GM12878 (cell line): ENCODE measurements around the gene CD276. TPM values are rescaled to one million over a fixed set of nuclear protein-coding genes. Genes with fewer than 3 reads are reported as not detected.

Experiments
- ATAC-seq: fragments of 200-7000 bp; cut with Tn5 transposase; 3 replicates; pipeline ENCODE4 v1.9.1; 2020; ENCODE audit warnings: mild to moderate bottlenecking, moderate library complexity
- BruUV-seq: library from RNA; stranded (reverse); fragments of 400-500 nt; replicated peaks from 2 replicates; lab custom pipeline; 2021; lab: Mats Ljungman, UMichigan
- CTCF ChIA-PET: fragments of 300-600 bp; sonication (Branson Sonifier 250); formaldehyde crosslinking; extraction: SDS; loops from one replicate; lab custom pipeline; 2021; ENCODE audit warnings: inconsistent platforms; lab: Yijun Ruan, JAX
- POLR2A ChIA-PET: fragments of 350-600 bp; formaldehyde crosslinking; extraction: SDS; loops from one replicate; lab custom pipeline; 2021; ENCODE audit warnings: inconsistent platforms; lab: Charles Lee
- RAD21 ChIA-PET: fragments of 300-600 bp; sonication (Branson Sonifier 250); formaldehyde crosslinking; loops from one replicate; lab custom pipeline; 2023; ENCODE audit warnings: antibody characterized with exemption; ENCODE audit not compliant: unreplicated experiment; lab: Charles Lee
- SMC1A ChIA-PET: fragments of 300-600 bp; sonication (Branson Sonifier 250); formaldehyde crosslinking; loops from one replicate; lab custom pipeline; 2023; ENCODE audit not compliant: unreplicated experiment, uncharacterized antibody; lab: Charles Lee
- DNase-seq: peaks from one replicate; pipeline ENCODE4 v3.0.0-alpha.2; 2011; ENCODE audit warnings: low read depth, low spot score
- FAIRE-seq: peaks from 3 replicates; lab custom pipeline; 2011; peaks lifted over from hg19 to GRCh38; lab: Jason Lieb, UNC
- H2AFZ ChIP-seq: 2 replicates; pipeline ENCODE4 v1.6.0; 2011; ENCODE audit warnings: low read depth, low read length, control low read depth; ENCODE audit not compliant: control insufficient read depth
- H3K27ac ChIP-seq: 2 replicates; pipeline ENCODE4 v1.5.1; 2011; ENCODE audit warnings: control low read depth; ENCODE audit not compliant: control insufficient read depth, insufficient read depth
- H3K27me3 ChIP-seq, 2 experiments: replicated peaks in 1 of 2; 2 replicates each; pipeline versions ENCODE4 v1.6.0 to v1.6.1; 2011; ENCODE audit warnings: low read length in 1 of 2; ENCODE audit not compliant: control insufficient read depth in 2 of 2, insufficient read depth in 2 of 2
- H3K36me3 ChIP-seq, 2 experiments: 2 replicates each; pipeline ENCODE4 v1.5.1; 2011; ENCODE audit warnings: low read length in 1 of 2; ENCODE audit not compliant: control insufficient read depth in 2 of 2, insufficient read depth in 2 of 2
- H3K4me1 ChIP-seq: 2 replicates; pipeline ENCODE4 v1.6.1; 2011; ENCODE audit warnings: mild to moderate bottlenecking, low read length, moderate library complexity, mixed read lengths; ENCODE audit not compliant: control insufficient read depth, insufficient read depth
- H3K4me2 ChIP-seq: 2 replicates; pipeline ENCODE4 v1.6.0; 2011; ENCODE audit warnings: control low read depth; ENCODE audit not compliant: control insufficient read depth, insufficient read depth
- H3K4me3 ChIP-seq: fragments of 200-600 bp; sonication (generic); 2 replicates; pipeline ENCODE4 v1.5.1; 2016
- H3K79me2 ChIP-seq: 2 replicates; pipeline ENCODE4 v1.6.0; 2011; ENCODE audit warnings: low read length; ENCODE audit not compliant: control insufficient read depth, insufficient read depth
- H3K9ac ChIP-seq: 2 replicates; pipeline ENCODE4 v1.8.0; 2011; ENCODE audit warnings: low read length, control low read depth, mixed read lengths; ENCODE audit not compliant: control insufficient read depth, insufficient read depth
- H3K9me3 ChIP-seq: replicated peaks from 3 replicates; pipeline ENCODE4 v1.5.1; 2011; ENCODE audit warnings: mild to moderate bottlenecking, low read length; ENCODE audit not compliant: control insufficient read depth, insufficient read depth
- H4K20me1 ChIP-seq: 2 replicates; pipeline ENCODE4 v1.6.0; 2011; ENCODE audit not compliant: control insufficient read depth, insufficient read depth
- JUND ChIP-seq: IDR thresholded peaks from 2 replicates; pipeline ENCODE4 v1.6.1; 2012; ENCODE audit warnings: low read depth, mild to moderate bottlenecking, low read length, improper control_type of control experiment, moderate library complexity
- KDM1A ChIP-seq: fragments of 200-600 bp; sonication (generic); IDR thresholded peaks from 2 replicates; pipeline ENCODE4 v1.6.1; 2016; ENCODE audit warnings: borderline replicate concordance
- MEF2A ChIP-seq: IDR thresholded peaks from 2 replicates; pipeline ENCODE4 v1.6.1; 2011; ENCODE audit warnings: low read depth, mild to moderate bottlenecking, low read length, moderate library complexity; ENCODE audit not compliant: insufficient read depth
- PML ChIP-seq: IDR thresholded peaks from 2 replicates; pipeline ENCODE4 v1.6.1; 2012; ENCODE audit warnings: low read length, inconsistent platforms
- RAD21 ChIP-seq: IDR thresholded peaks from 2 replicates; pipeline ENCODE4 v1.6.1; 2011; ENCODE audit warnings: mild to moderate bottlenecking, low read depth, low read length, moderate library complexity; ENCODE audit not compliant: insufficient read depth
- SPI1 ChIP-seq: IDR thresholded peaks from 2 replicates; pipeline ENCODE4 v1.6.1; 2011; ENCODE audit warnings: low read depth, mild to moderate bottlenecking, low read length, moderate library complexity, borderline replicate concordance; ENCODE audit not compliant: insufficient read depth
- YBX1 ChIP-seq: fragments of 450-650 bp; IDR thresholded peaks from 2 replicates; pipeline ENCODE4 v1.6.1; 2016; ENCODE audit warnings: antibody characterized with exemption
- YY1 ChIP-seq: IDR thresholded peaks from 2 replicates; pipeline ENCODE4 v1.6.1; 2011; ENCODE audit warnings: low read depth, mild to moderate bottlenecking, low read length
- ZBTB33 ChIP-seq: fragments of 450-650 bp; IDR thresholded peaks from 2 replicates; pipeline ENCODE4 v1.6.1; 2017; ENCODE audit warnings: mild to moderate bottlenecking
- ZNF274 ChIP-seq: IDR thresholded peaks from one replicate; pipeline ENCODE4 v1.8.0; 2011; ENCODE audit not compliant: insufficient read length, insufficient read depth
- WGBS: methylation state at CpG from one replicate; pipeline ENCODE4 v1.1.6; 2016; ENCODE audit warnings: low lambda C conversion rate; ENCODE audit not compliant: insufficient replicate concordance, insufficient coverage; ENCODE audit errors: missing lambda C conversion rate; 5-methylcytosine and 5-hydroxymethylcytosine counted together
- in situ Hi-C: fragments of 300-500 bp; cut with MboI; formaldehyde crosslinking; loops from 9 replicates; pipeline ENCODE4 v1.14.3; 2018; ENCODE audit warnings: mixed read lengths
- intact Hi-C: fragments of 100-400 bp; cut with micrococcal nuclease; formaldehyde crosslinking; loops from one replicate; pipeline ENCODE4 v1.14.2; 2022; ENCODE audit not compliant: unreplicated experiment
- polyA plus RNA-seq, 11 experiments: library from polyadenylated mRNA; depleted of rRNA in 4 of 11; unstranded in 6 of 11; stranded (reverse) in 5 of 11; fragments of >200 nt; fragmentation: Nextera tagmentation in 4 of 11; fragmentation: Illumina TruSeq in 1 of 11; extraction: Ambion mirVana in 4 of 11; extraction: Trizol in 1 of 11; gene quantifications; 1 replicate in 1 of 11; 2 replicates in 10 of 11; pipeline versions ENCODE4 v1.2.1 to v1.2.3, GENCODE V29; 2011 to 2016; ENCODE audit warnings: inconsistent platforms in 2 of 11, missing spikeins in 2 of 11, low read depth in 1 of 11
- total RNA-seq, 4 experiments: library from RNA; depleted of rRNA in 3 of 4; stranded (reverse); fragments of >200 nt in 3 of 4; fragmentation: Illumina TruSeq in 1 of 4; extraction: Trizol in 1 of 4; gene quantifications; 2 replicates each; pipeline versions ENCODE4 v1.2.1 to v1.2.3, GENCODE V29; 2013 to 2021

CD276 gene
- total and polyA plus RNA-seq, 10 of the 15 experiments (the other 5 are each of a cell fraction or from before 2014, with no cell fraction given), result 0.11 to 3.0 (median 1.2) TPM

- Histone ChIP-seq H3K9me3 (no peaks in the 10 kb centered on the region), H3K4me1 (no peaks in the 10 kb centered on the region), H4K20me1 (no peaks in the 10 kb centered on the region), H3K4me2 (no peak overlapping the region), H3K27ac (no peak overlapping the region), H3K36me3 (no peaks in the 10 kb centered on the region), H3K79me2 (no peaks in the 10 kb centered on the region), H3K9ac (no peak overlapping the region), H3K27me3 (no peaks in the 10 kb centered on the region; a peak in 1 of 4 replicates), H2AFZ (no peak overlapping the region), H3K4me3 (no peak overlapping the region)
- TF ChIP-seq RAD21 (no peak), YBX1 (no peak), SPI1 (no peak), JUND (no peak), PML (no peak), ZNF274 (no peak), KDM1A (no peak), MEF2A (no peak), YY1 (no peak), ZBTB33 (no peak)
- intact Hi-C loops, result no loop called here
- ChIA-PET RAD21 (no interaction called here), SMC1A (no interaction called here), POLR2A (no interaction called here), CTCF (no interaction called here)
- DNase-seq, result no peak
- 23% methylated on average over 6 of the region's 6 CpGs for WGBS
- ATAC-seq, result no peak
- FAIRE-seq, result no peak
- no TSS peak for BruUV-seq
- in situ Hi-C loops, result no loop called here
Observed at GRCh38 chr15:73709241-73709640, 25.1 kb downstream of the CD276 start.
